ENCODE data around the gene VWA1. TPM values are rescaled to one million over a fixed set of nuclear protein-coding genes. Genes with fewer than 3 reads are reported as not detected.

The VWA1 gene
- total RNA-seq, 6 experiments from 2014 or later = 39.5 to 195 (median 78.7) TPM

GRCh38 chr1:1430114-1430982, 5.1 kb upstream of the VWA1 start:
- Histone ChIP-seq H3K4me3 (no peak overlapping the region), H3K27ac (peak overlapping the region; percentile 21 to 84 (median 53)), H3K4me1 (peaks cover 0 to 54% (median 26%) of the 10 kb centered on the region in 4 donors), H3K36me3 (no peaks in the 10 kb centered on the region), H3K27me3 (no peaks in the 10 kb centered on the region), H3K9me3 (no peaks in the 10 kb centered on the region)
- peak; percentile 68 to 81 (median 73) for DNase-seq
- ATAC-seq = peak; percentile 1 to 21 (median 13)
- intact Hi-C loops (cut with DNase I) = no loop called here
- no peak for TF ChIP-seq POLR2A (IDR thresholded peaks at IDR 0.05)
- TF ChIP-seq CTCF (IDR thresholded peaks at IDR 0.05) = peak in 1 of 4 donors; percentile 13
- WGBS (ENCODE audit: insufficient coverage, low coverage, low lambda C conversion rate, missing lambda C conversion rate) = 33% methylated on average over 2 of the region's 35 CpGs

- Histone ChIP-seq H3K36me3 (no peaks in the 10 kb centered on the region), H3K9me3 (no peaks in the 10 kb centered on the region), H3K4me1 (peaks cover 0 to 60% (median 28%) of the 10 kb centered on the region in 4 donors), H3K27me3 (no peaks in the 10 kb centered on the region), H3K4me3 (peak overlapping the region; percentile 35 to 56 (median 53)), H3K27ac (peak overlapping the region; percentile 53 to 84 (median 69))
- TF ChIP-seq POLR2A (IDR thresholded peaks at IDR 0.05) (no peak), CTCF (IDR thresholded peaks at IDR 0.05) (no peak)
- intact Hi-C loops (cut with DNase I) = no loop called here
- ATAC-seq (peak in 1 of 4 donors; percentile 0), DNase-seq (peak in 2 of 3 donors; percentile 41 to 54)
- WGBS (ENCODE audit: insufficient coverage, low coverage, low lambda C conversion rate, missing lambda C conversion rate) = no CpG with 5 or more reads among the region's 18 CpGs
Observed at GRCh38 chr1:1430992-1431844, 4.3 kb upstream of the VWA1 start.

- WGBS (ENCODE audit: insufficient coverage, low coverage, low lambda C conversion rate, missing lambda C conversion rate) = no CpG with 5 or more reads among the region's 5 CpGs
- peak; percentile 91 to 94 (median 92) for DNase-seq
- peak; percentile 62 to 79 (median 69) for ATAC-seq
- peak overlapping the region; percentile 53 to 84 (median 69) for H3K27ac ChIP-seq
- H3K4me3 ChIP-seq = peak overlapping the region; percentile 35 to 56 (median 53)
- no peak for TF ChIP-seq CTCF (IDR thresholded peaks at IDR 0.05)
- peak; percentile 55 for TF ChIP-seq POLR2A (IDR thresholded peaks at IDR 0.05)
- H3K4me1 ChIP-seq = peaks cover 0 to 66% (median 30%) of the 10 kb centered on the region in 4 donors
- H3K36me3 ChIP-seq = no peaks in the 10 kb centered on the region
- no peaks in the 10 kb centered on the region for H3K9me3 ChIP-seq
- intact Hi-C loops (cut with DNase I) = no loop called here
- H3K27me3 ChIP-seq = no peaks in the 10 kb centered on the region
Observed at GRCh38 chr1:1431845-1432273, 3.6 kb upstream of the VWA1 start.

GRCh38 chr1:1432274-1432950, 3.1 kb upstream of the VWA1 start:
- H3K36me3 ChIP-seq = no peaks in the 10 kb centered on the region
- H3K4me1 ChIP-seq = peaks cover 0 to 72% (median 33%) of the 10 kb centered on the region in 4 donors
- peak in 2 of 4 donors; percentile 0 to 1 for ATAC-seq
- peak overlapping the region; percentile 53 to 84 (median 69) for H3K27ac ChIP-seq
- H3K27me3 ChIP-seq = no peaks in the 10 kb centered on the region
- TF ChIP-seq CTCF (IDR thresholded peaks at IDR 0.05) (no peak), POLR2A (IDR thresholded peaks at IDR 0.05) (no peak)
- DNase-seq = peak in 2 of 3 donors; percentile 28 to 60
- H3K4me3 ChIP-seq = peak overlapping the region; percentile 35 to 56 (median 53)
- intact Hi-C loops (cut with DNase I) = no loop called here
- 36% methylated on average over 5 of the region's 28 CpGs for WGBS (ENCODE audit: insufficient coverage, low coverage, low lambda C conversion rate, missing lambda C conversion rate)
- H3K9me3 ChIP-seq = no peaks in the 10 kb centered on the region
